ENCODE measurements around the gene PRR14. TPM values are rescaled to one million over a fixed set of nuclear protein-coding genes. Genes with fewer than 3 reads are reported as not detected.

The PRR14 gene
- total and polyA plus RNA-seq, 2 of the 4 experiments (the other 2 are of a cell fraction): 1.4 to 11.9 TPM

DNA sequence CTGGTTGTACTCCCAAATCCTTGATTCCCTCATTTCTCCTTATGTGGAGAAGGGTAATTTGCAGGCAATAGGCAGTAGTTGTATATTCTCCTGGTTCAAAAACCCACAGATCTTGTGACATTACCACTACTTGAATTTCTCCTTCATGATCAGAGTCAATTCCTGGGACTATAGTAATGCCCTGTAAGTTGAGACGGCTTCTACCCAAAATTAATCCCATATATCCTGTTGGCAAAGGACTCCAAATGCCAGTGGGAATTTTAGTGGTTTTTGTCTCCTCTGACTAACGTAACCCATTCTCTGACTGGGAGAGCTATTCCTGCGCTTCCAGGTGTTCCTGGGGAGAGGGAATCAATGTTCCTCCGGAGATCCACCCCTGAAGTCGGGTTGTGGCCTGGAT is 29.0 kb upstream of the PRR14 start:
- intact Hi-C loops (cut with micrococcal nuclease): no loop called here

More for the DNA sequence above, 29.0 kb upstream of the PRR14 start:
- Histone ChIP-seq H3K56ac (ENCODE audit: extremely low read depth, insufficient read depth, low read length) (no peak overlapping the region), H2AK9ac (replicated peaks; ENCODE audit: low read depth, low read length, poor library complexity) (no peak overlapping the region), H2AK5ac (ENCODE audit: low read depth, low read length) (no peak overlapping the region), H3K4me3 (ENCODE audit: insufficient read depth, low read depth, low read length) (no peak overlapping the region), H2BK120ac (ENCODE audit: low read depth, low read length) (no peak overlapping the region), H3K4me2 (ENCODE audit: low read depth, low read length) (no peak overlapping the region), H4K91ac (ENCODE audit: insufficient read depth, low read depth, low read length) (no peak overlapping the region), H3K23ac (ENCODE audit: low read depth, low read length) (no peak overlapping the region), H4K20me1 (ENCODE audit: insufficient read depth, low read length) (no peaks in the 10 kb centered on the region), H3K27ac (ENCODE audit: insufficient read depth, low read length) (no peak overlapping the region), H3K9ac (ENCODE audit: low read depth, low read length) (no peak overlapping the region), H3K79me1 (ENCODE audit: low read depth in 1 of 2, low read length in 2 of 2) (no peaks in the 10 kb centered on the region), H3K4me1 (ENCODE audit: control insufficient read depth, insufficient read depth, low read length) (no peaks in the 10 kb centered on the region), H2AFZ (replicated peaks; ENCODE audit: low read length, poor library complexity) (no peak overlapping the region), H3K9me3 (ENCODE audit: control insufficient read depth, insufficient read depth, low read length) (peaks cover 8% of the 10 kb centered on the region; the same call in 1 of the 2 replicates), H4K5ac (ENCODE audit: low read depth, low read length) (no peak overlapping the region), H2BK5ac (ENCODE audit: low read depth, low read length, poor library complexity, severe bottlenecking) (no peak overlapping the region), H4K8ac (ENCODE audit: low read depth in 2 of 2, low read length in 2 of 2) (no peak overlapping the region), H3K36me3 (ENCODE audit: control insufficient read depth, insufficient read depth, low read length) (no peaks in the 10 kb centered on the region), H3K9me1 (ENCODE audit: insufficient read depth, low read length) (no peaks in the 10 kb centered on the region), H3K27me3 (ENCODE audit: control insufficient read depth, insufficient read depth, low read length) (peaks cover 15% of the 10 kb centered on the region), H3K14ac (replicated peaks; ENCODE audit: low read depth, low read length) (no peak overlapping the region), H2BK20ac (ENCODE audit: low read depth, low read length) (no peak overlapping the region), H2BK15ac (ENCODE audit: low read depth, low read length) (no peak overlapping the region), H3K4ac (ENCODE audit: low read depth, low read length) (no peak overlapping the region), H3K18ac (ENCODE audit: low read depth, low read length) (no peak overlapping the region)
- no TSS peak for BruUV-seq (replicated peaks)
- dilution Hi-C loops (cut with HindIII; ENCODE audit: low sequenced_read_pairs, unreplicated experiment): no loop called here
- ChIA-PET POLR2A (ENCODE audit: unreplicated experiment) (interaction anchor here (0.6 kb wide), 1 partner anchor 70 kb away, joined by 3 read pairs; no protein-coding TSS in a partner anchor), CTCF (no interaction called here)
- DNase-seq (peak; percentile 7), ATAC-seq (ENCODE audit: low read depth) (no peak)
- WGBS, 2 experiments (ENCODE audit: extremely low coverage in 2 of 2, insufficient read length in 1 of 2): no CpG with 5 or more reads among the region's 5 CpGs
- TF ChIP-seq, protein P1, sequence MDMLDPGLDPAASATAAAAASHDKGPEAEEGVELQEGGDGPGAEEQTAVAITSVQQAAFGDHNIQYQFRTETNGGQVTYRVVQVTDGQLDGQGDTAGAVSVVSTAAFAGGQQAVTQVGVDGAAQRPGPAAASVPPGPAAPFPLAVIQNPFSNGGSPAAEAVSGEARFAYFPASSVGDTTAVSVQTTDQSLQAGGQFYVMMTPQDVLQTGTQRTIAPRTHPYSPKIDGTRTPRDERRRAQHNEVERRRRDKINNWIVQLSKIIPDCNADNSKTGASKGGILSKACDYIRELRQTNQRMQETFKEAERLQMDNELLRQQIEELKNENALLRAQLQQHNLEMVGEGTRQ (IDR thresholded peaks at IDR 0.05; ENCODE audit: low read depth, low read length): no peak
- in situ Hi-C loops (cut with MboI; ENCODE audit: low sequenced_read_pairs): no loop called here
